ENCODE results near the gene GAB2.

- TF ChIP-seq POLR2A (IDR thresholded peaks at IDR 0.05) (no peak), CTCF (IDR thresholded peaks at IDR 0.05) (no peak), EP300 (IDR thresholded peaks at IDR 0.05) (no peak)
Observed at GRCh38 chr11:78406568-78407196, 10.9 kb downstream of the GAB2 start.

Measured in tibial nerve (tissue), 4 donors.